ENCODE data around the gene CD4.

CD4 gene

DNA sequence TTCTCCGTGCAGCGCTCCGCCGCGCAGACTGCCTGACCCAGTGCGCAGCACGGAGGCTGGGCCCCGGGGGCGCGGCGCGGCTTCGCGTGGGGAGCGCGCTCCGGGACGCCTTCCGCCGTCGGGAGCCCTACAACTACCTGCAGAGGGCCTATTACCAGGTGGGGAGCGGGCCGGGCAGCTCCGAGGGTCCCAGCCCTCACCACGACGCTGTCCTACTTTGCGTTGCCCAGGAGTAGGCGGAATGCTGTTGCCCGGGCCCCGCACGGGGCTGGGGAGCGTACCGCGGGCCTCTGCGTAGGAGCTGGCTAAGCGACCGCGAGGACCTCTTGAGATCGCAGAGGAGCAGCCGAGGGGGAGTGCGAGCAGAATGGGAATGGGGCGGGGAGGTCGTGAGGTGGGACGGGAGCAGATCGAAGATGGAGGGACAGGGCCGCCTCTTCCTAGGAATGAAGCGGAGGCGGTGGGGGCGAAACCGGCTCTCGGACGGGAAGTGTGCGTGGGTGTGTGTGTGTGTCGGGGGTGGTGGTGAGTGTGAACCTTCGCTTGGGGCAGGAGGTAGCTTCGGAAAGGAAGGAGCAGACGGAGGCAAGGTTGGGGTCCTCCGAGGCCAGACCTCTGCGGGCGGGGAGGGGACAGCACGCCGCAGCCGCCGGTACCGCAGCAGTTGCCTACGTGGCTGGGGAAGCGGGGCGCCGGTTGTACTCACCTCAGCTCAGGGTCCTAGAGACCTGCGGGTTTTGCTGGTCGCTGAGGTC lies 39.6 kb downstream of the CD4 start:
- no peak for DNase-seq (ENCODE audit: low read depth)

DNA sequence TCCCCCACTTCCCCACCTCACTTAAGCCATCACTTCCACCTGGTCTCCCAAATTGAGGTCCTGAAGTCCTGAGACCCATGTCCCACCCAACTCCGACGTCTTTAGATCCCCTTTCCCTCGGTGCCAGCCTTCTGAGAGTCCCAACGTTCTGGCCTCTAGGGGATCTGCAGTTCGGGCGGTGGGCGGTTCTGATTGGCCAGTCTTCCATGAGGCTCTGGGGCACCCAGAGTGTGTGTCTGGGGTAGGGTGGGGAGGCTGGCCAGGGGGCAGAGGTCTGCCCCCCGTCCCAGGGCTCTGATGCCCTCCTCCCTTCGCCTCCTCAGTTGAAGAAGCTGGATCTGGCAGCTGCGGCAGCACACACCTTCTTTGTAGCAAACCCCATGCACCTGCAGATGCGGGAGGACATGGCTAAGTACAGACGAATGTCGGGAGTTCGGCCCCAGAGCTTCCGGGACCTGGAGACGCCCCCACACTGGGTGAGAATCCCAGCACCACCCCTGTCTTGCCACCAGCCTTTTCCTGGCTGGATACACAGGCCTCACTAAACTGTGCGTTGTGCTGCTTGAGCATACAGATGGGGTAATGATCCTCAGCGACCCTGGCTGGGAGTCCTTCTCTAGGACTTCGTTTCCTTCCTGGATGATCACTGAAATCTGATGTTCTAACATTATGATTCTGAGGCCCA lies 40.4 kb downstream of the CD4 start:
- no peak for DNase-seq (ENCODE audit: low read depth)

DNA sequence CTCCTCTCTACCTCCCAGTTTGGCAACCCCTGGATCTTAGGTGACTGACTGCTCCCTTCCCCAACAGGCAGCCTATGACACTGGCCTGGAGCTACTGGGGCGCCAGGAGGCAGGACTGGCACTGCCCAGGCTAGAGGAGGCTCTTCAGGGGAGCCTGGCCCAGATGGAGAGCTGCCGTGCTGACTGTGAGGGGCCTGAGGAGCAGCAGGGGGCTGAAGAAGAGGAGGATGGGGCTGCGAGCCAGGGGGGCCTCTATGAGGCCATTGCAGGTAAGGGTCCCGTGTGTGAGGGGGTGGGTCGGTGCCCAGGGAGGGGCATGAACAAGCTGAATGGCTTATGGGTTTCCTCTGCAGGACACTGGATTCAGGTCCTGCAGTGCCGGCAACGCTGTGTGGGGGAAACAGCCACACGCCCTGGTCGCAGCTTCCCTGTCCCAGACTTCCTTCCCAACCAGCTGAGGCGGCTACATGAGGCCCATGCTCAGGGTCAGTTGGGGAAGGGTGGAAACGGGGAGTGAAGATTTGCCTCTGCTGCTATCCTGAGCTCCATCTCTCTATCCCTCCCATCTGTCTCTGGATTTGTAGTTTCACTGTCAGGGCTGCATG lies 41.1 kb downstream of the CD4 start:
- no peak for DNase-seq (ENCODE audit: low read depth)

DNA sequence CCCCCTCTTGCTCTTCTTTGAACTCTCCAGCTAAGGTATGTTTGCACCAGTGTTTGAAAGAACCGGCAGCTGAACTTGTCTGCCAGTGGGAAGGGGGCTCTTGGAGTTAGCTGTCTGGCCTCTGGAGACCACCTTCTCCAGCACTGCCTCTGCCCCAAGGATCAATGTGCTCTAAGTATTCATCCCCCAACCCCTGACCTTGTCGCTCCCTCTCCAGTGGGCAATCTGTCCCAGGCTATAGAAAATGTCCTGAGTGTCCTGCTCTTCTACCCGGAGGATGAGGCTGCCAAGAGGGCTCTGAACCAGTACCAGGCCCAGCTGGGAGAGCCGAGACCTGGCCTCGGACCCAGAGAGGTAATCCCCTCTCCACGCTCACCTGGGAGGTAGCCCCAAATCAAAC lies 41.7 kb downstream of the CD4 start:
- no peak for DNase-seq (ENCODE audit: low read depth)

DNA sequence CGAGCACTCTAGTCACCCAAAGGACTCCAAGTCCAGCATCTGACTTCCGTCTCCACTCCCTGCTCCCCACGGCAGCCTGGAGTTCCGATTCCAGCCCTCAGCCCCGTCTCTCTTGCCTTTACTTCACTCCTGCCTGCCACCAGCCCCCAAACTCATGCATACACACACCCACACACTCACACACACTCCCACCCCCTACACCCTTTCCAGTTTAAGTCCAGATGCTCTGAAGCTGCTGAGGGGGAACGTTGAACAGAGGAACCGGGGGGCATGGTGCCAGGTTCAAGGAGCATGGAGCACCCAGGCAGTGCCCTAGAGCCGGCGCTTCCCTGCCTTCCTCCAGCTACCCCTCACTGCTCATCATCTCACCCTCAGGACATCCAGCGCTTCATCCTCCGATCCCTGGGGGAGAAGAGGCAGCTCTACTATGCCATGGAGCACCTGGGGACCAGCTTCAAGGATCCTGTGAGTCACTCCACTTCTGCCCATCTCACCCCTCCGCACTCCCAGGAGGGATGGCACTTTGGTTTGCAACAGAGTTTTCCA lies 42.2 kb downstream of the CD4 start:
- DNase-seq (ENCODE audit: low read depth) = no peak

DNA sequence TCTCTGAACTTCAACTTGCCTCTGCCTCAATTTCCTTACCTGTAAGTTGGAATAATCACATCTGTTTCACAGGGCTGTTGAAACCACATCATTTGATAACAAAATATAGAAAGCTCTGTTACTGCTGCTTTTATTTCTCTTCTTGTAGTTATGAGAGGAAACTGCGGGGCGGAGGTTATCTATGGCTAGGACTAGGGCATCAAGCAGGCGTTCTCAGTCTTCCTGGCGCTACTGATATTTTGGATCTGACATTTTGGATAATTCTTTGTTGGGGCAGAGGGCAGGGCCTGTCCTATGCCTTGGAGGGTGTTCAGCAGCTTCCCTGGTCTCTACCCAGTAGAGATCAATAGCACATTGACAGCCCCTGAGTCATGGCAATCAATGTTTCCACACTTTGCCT lies 42.8 kb downstream of the CD4 start:
- DNase-seq (ENCODE audit: low read depth) = no peak

DNA sequence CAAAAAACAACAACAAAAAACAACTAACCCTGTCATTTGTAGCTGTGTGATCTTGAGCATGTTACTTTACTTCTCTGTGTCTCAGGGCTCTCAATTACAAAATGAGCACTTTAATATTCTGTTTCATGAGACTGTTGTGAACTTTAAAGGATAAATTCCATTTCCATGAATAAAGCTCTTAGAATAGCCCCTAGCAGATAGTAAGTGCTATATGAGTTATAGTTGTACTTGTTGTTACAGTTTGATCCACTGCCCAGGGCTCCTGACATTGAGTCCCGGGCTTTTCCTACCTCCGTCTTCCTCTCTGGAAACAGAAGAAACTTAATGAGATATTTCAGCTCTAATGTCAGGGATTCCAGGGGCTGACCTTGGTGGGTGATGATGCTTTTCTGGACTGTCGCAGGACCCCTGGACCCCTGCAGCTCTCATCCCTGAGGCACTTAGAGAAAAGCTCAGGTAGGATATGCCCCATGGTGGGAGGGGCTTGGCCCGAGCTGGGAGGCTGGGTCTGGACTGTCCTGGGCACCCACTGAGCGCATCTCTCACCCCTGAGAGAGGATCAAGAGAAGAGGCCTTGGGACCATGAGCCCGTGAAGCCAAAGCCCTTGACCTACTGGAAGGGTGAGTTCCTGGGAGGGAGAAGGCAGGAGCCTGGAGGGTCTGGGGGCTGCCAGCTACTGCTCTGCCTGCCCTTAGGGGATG lies 44.0 kb downstream of the CD4 start:
- no peak for DNase-seq (ENCODE audit: low read depth)

DNA sequence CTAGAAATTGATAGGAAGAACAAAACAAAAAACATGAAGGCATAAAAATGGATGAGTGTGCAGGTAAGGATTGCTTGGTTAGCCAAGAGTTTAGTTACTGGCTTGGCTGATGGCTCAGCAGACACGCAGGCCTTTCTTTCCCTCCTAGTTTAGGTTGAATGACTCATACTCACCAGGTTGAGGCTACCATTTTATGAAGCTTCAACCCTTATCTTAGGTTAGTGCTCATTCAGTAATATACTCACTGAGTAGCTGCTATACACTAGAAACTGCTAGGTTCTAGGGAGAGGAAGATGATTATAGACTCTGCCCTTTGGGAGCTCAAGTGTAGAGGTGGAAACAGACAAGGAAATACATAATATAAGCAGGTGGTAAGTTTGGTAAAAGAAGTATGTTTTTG lies 44.9 kb downstream of the CD4 start:
- no peak for DNase-seq (ENCODE audit: low read depth)

DNA sequence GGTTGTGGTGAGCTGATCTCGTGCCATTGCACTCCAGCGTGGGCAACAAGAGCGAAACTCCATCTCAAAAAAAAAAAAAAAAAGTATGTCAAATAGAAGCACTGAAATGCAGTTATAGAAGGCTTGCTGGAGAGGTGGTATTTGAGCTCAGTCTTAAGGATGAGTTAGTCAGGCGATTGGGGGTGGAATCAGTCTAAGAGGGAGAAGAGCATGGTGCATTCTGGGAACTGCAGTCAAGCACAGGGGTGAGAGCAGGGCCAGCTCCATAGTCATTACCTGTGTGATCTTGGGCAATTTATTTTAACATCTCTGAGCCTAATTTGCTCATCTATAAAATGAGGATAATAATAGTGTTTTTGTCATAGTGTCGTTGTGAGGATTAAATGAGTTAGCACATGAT lies 45.5 kb downstream of the CD4 start:
- no peak for DNase-seq (ENCODE audit: low read depth)

DNA sequence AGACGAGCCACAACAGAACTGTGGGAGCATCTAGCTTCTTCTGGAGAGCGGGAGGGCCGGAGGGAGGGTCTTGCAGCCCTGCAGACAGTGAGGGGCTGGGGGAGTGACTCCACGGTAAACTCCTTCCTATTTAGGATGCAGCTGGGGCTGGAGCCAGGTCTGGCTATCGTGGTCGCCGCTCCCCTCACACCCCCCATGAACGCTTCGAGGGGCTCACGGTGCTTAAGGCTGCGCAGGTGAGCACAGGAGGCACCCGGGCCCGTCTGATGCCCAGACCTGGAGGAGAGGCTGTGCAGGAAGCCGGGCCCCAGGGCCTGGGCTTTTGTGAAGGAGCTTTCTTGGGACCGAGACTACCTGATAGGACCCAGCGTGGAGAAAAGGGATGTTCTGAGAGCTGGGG lies 47.5 kb downstream of the CD4 start:
- no peak for DNase-seq (ENCODE audit: low read depth)

DNA sequence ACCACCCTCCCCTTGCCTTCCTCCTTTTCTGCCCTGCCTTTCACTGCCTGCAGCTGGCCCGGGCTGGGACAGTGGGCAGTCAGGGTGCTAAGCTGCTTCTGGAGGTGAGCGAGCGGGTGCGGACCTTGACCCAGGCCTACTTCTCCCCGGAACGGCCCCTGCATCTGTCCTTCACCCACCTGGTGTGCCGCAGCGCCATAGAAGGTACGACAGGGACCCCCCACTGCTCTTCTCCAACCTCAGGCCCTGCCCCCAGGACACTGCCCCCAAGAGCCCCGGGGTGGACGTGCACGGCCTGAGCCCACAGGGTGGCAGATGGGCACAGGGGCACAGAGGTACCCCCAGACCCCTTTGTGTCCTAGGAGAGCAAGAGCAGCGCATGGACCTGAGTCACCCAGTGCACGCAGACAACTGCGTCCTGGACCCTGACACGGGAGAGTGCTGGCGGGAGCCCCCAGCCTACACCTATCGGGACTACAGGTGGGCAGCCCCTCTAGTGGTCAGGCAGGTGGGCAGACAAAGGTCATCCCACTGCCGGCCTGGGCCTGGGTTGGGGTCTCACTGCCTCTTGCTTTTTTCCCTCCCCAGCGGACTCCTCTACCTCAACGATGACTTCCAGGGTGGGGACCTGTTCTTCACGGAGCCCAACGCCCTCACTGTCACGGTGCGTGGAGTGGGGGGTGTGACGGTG lies 48.2 kb downstream of the CD4 start:
- DNase-seq (ENCODE audit: low read depth) = no peak

DNA sequence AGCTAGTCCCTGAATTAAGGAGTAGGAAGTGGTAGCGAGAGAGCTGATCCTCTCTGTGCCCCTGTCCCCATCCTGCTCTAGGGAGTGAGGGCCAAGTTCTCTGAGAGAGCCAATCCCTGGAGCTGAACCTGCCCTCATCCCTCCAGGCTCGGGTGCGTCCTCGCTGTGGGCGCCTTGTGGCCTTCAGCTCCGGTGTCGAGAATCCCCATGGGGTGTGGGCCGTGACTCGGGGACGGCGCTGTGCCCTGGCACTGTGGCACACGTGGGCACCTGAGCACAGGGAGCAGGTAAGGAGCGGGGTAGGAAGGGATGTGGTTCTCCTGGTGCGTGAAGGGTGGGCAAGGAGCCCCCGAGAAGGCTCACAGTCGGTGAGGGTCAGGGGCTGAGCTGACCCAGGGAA lies 49.5 kb downstream of the CD4 start:
- no peak for DNase-seq (ENCODE audit: low read depth)

DNA sequence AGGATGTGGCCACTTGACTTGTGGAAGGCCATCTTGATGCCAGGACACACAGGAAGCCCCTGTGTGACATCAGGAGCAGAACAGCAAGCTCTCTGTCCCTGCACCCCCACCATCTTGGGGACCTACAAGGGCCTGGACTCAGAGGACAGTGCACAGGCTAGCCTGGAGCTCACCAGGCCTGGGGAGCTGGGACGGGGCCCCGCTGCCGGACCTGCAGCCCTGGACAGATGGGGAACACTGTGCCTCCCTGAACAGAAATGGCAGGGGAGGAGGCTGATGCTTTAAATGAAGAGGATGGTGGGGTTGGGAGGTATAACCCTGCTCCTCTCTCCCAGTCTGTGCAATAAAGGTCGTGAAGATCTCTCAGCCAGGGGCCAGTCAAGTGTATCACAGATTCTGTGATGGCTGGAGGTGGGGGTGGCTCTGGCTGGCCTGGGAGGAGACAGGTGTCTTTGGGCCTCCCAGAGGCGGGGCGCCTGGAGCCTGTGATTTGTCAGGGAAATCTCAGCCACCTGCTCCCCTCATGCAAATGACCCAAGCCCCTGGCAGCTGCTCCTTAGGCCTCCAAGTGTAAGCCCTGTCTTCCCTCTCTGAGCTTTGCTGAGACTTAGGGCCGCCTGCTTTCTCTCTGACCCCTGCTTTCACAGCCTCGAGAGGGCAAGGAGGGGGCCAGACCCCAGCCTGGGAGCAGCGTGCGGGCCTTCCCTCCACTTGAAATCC lies 50.3 kb downstream of the CD4 start:
- no peak for DNase-seq (ENCODE audit: low read depth)

DNA sequence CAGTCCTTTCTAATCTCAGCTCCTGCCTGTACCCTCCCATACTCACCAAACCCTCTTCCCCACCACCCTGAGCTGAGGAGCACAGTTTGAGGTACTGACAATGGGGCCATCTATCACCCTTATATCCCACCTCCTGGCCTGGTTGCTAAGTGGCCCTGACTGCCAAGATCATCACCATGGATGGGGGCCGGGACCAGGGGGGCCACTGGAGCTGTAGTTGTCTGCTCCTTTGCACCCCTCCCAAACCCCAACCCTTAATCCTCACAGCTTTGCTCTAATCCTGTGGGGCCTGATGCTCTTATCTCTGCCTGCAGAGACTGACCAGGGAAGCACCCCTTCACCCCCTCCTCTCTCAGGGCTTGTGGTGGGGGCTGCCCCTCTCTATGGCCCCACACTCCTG lies 51.0 kb downstream of the CD4 start:
- DNase-seq (ENCODE audit: low read depth) = no peak

DNA sequence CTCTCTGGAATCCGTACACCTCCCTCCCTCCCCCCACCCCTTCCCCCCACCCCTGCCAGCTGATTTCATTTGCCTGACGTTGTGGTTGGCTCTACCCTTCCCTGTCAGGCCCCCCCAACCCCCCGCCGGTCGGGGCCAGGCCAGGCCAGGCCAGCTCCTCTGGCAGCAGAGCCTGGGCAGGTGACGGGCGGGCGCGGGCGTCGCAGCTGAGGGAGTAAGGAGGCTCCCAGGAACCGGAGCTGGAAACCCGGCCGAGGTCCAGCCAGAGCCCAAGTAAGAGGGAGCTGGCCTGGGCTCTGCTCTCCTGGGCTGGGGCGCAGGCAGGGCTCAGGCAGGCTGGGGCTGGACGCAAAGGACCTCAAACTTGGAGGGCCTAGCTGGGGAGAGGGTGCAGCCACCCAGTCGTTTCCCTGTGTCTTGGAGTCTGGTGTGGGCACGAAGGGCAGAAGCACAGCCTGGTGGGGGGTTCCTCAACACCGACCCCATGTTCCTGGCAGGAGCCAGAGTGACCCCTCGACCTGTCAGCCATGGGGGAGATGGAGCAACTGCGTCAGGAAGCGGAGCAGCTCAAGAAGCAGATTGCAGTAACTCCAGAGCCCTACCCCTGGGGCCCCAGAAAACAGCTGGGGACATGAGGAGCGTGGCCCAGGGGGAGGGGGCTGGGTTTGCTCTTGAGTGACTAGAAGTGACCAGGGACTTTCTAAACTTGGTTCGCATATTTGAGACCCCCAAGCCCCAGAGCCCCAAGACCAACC lies 51.6 kb downstream of the CD4 start, which contains the start of gene GNB3:
Gene GNB3 (plus strand): TSS at position 165 of the 755 bp plus-strand sequence. CDS start 363 bp downstream, at position 528.
- DNase-seq (ENCODE audit: low read depth) = no peak

DNA sequence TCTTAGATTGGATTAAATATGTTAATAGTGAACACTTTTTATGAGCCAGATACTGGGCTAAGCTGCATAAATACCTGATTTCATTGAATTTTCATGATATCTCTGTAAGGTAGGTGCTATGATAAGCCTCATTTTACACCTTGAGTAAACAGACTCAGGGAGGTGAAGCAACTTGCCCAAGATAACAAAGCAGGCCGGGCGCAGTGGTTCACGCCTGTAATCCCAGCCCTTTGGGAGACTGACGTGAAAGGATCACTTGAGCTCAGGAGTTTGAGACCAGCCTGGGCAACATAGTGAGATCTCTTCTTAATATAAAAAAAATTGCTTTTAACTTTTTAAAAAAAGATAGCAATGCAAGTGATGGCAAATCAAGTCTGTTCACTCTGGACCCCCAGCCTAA lies 52.7 kb downstream of the CD4 start:
- no peak for DNase-seq (ENCODE audit: low read depth)

DNA sequence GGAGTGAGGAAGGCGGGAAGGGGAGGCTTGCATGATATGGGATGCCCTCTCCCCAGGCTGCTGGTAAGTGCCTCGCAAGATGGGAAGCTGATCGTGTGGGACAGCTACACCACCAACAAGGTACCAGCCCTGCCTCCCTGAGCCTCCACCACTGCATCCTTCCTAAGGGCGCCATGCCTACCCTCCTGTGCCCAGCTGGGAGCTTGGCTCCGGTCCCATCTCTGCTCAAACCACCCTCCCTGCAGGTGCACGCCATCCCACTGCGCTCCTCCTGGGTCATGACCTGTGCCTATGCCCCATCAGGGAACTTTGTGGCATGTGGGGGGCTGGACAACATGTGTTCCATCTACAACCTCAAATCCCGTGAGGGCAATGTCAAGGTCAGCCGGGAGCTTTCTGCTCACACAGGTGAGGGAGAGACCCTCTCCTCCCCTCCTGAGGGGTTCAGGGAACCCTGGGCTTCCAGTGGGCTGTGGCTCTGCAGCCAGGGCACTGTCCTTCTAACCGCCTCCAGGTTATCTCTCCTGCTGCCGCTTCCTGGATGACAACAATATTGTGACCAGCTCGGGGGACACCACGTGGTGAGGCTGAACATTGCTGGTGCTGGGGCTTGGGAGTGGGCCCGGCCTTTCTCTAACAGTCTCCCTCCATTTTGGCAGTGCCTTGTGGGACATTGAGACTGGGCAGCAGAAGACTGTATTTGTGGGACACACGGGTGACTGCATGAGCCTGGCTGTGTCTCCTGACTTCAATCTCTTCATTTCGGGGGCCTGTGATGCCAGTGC lies 54.0 kb downstream of the CD4 start:
- DNase-seq (ENCODE audit: low read depth) = no peak

DNA sequence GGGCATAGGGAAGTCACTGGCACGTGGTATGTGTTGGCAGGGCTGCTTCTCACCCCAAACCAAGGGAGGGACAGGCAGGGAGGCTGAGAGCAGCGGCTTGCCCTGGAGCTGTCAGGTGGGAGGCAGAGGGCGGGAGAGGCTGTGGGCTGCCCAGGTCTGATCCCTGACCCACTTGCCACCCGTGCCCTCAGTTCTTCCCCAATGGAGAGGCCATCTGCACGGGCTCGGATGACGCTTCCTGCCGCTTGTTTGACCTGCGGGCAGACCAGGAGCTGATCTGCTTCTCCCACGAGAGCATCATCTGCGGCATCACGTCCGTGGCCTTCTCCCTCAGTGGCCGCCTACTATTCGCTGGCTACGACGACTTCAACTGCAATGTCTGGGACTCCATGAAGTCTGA lies 56.1 kb downstream of the CD4 start:
- DNase-seq (ENCODE audit: low read depth) = no peak

DNA sequence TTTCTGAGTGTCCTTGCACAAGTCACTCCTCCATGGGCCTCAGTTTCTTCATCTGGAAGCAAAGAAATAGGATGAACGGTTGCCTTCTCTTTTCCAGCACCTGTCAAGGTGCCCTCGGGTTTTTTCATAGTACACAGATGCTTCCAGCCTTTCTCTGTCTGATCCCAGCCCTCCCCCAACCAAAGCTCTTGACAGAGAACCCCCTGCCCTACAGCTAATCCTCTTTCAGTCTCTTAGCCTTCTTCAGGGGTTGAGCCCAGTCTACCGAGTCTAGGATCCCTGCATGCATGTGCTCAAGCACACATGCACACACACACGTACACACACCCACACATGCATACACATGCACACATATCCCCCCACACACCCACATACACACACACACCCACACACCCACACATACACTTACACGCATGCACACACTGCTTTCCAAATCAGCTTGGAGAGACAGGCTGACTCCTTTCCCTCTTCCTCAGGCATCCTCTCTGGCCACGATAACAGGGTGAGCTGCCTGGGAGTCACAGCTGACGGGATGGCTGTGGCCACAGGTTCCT lies 57.1 kb downstream of the CD4 start:
- no peak for DNase-seq (ENCODE audit: low read depth)
